Adrenal gland (tissue), 5 donors: ENCODE results near the gene SLC35F6.

Experiments used
- CTCF ChIP-seq, 6 experiments: fragments of 450-650 bp in 4 of 6; fragments of 200-600 bp in 2 of 6; sonication (generic) in 1 of 6; IDR thresholded peaks; 1 replicate in 5 of 6; 2 replicates in 1 of 6; pipeline versions ENCODE4 v1.5.1 to v1.8.0; 2016 to 2021; ENCODE audit warnings: antibody characterized with exemption in 6 of 6, mild to moderate bottlenecking in 2 of 6, moderate library complexity in 1 of 6
- POLR2A ChIP-seq, 2 donors: fragments of 450-650 bp; IDR thresholded peaks; one replicate each; pipeline ENCODE4 v1.6.1; 2017; ENCODE audit warnings: antibody characterized with exemption in 2 of 2, mild to moderate bottlenecking in 2 of 2, moderate library complexity in 1 of 2
- donor health status: DM: no; HTN: no; CAD: no.

GRCh38 chr2:26718949-26719686 lies 45.0 kb upstream of the SLC35F6 start:
- no peak for TF ChIP-seq CTCF (IDR thresholded peaks at IDR 0.05)
- TF ChIP-seq POLR2A (IDR thresholded peaks at IDR 0.05): peak in 1 of 2 donors; percentile 24
